SKM-1 treated with dmso at 0.1 percent for 144 hours (cell line): ENCODE measurements around the gene KIF5B.
A peak's percentile ranks its signal among the peaks of the same experiment; 100 is the strongest.
"Not testable (repeated sequence)": the region's sequence is repeated elsewhere in the genome, so short reads cannot be mapped to it uniquely, and the experiment has no call there.

Experiments
- DNase-seq: peaks from one replicate; lab custom pipeline; 2025; ENCODE audit not compliant: unreplicated experiment; lab: John Stamatoyannopoulos, UW

The KIF5B gene

DNA sequence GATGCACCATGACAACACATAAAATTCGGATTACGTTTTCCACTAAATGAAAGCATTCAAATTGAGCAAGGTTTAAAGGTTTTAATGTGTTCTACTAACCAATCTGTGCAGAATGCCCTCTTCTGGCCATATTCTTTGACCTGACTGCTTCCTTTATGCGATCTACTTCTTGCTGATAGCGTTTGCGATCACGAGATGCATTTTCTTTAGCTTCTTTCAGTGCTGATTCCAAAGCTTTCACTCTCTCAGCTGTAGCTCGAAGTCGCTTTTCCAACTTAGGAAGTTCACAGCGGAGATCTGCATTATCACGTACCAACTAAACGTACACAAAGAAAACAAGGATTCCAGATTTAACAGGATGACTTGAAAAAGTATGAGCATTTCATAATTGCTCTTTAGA lies 39.2 kb downstream of the KIF5B start:
- no peak for DNase-seq

- no peak for DNase-seq
These were observed 40.8 kb downstream of the KIF5B start for GRCh38 chr10:32015386-32015785.

- DNase-seq: no peak
These were observed 49.2 kb downstream of the KIF5B start for GRCh38 chr10:32007026-32007425.

DNA sequence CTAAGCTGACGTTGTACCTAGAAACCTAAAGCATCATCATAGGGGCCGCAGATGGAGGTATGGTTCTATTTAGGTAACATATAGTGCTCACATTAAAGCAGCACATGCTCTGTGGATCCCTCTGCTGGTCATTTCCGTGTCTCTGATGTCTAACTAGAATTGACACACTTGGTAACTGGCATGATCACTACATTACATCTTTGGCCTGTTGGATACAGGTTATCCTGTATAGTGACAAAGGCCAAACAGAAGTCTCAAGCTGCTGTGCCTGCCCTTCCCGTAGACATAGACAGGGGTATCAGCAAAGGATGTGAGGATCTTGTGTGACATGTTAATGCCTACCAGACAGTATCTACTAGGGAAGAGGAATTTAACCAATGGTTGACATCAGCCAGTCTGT lies 51.2 kb downstream of the KIF5B start:
- peak; percentile 9 for DNase-seq

DNA sequence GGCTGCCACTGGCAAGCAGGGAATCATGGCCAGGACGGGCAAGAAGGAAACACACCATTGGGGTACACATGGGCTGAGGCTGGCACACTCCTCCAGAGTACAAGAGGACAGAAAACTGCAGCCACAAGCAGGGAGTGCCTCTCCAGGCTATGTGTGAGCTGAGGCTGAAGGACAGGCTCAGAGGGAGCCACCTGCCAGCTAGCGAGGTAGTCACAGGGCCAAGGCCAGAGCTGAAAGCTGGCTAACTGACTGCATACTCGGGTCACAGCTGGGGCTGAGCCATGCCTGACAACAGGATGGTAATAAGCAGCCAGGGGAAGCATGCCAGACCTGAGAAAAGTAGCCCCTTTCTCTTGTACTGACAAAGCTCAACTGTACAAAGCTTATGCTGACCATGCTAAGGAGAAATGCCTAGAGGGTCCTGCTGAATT lies 52.0 kb downstream of the KIF5B start:
- DNase-seq: no peak

GRCh38 chr10:32002531-32002930 lies 53.7 kb downstream of the KIF5B start:
- DNase-seq: no peak

- no peak for DNase-seq
These were observed 55.3 kb downstream of the KIF5B start for GRCh38 chr10:32000937-32001336.

- DNase-seq: no peak
These were observed 56.4 kb downstream of the KIF5B start for GRCh38 chr10:31999836-32000235.

DNA sequence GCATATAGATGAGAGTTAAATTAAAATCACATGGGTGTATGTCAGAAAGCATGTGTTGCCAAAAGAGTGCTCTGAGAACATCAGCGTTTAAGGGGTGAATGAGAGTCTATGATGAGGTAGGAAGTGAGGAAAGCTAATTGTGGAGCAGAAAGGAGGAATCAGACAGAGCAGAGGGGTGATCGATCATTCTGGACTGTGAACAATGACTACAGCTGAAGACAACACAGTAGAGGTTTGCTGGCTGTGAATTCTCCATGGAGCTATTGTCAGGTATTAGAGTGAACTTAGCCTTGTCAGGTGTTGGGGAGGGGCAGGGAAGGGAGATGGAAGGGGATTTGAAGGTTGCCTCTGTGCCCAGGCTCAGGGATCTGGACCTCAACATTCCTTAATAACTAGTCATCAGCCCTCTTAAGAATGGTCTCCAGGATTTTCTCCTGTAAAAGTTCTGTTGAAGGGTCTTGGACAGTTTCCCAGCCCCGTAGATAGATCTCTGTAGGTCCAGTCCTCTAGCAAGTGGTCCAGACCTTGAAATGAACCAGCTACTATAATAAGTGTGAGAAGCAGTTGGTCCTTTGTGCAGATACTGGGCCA lies 57.1 kb downstream of the KIF5B start:
- DNase-seq: no peak

GRCh38 chr10:31994926-31995325 lies 61.3 kb downstream of the KIF5B start:
- DNase-seq: no peak

- DNase-seq: no peak
These were observed 65.3 kb downstream of the KIF5B start for GRCh38 chr10:31990937-31991336.

- DNase-seq: not testable (repeated sequence)
These were observed 68.4 kb downstream of the KIF5B start for GRCh38 chr10:31987786-31988185.

DNA sequence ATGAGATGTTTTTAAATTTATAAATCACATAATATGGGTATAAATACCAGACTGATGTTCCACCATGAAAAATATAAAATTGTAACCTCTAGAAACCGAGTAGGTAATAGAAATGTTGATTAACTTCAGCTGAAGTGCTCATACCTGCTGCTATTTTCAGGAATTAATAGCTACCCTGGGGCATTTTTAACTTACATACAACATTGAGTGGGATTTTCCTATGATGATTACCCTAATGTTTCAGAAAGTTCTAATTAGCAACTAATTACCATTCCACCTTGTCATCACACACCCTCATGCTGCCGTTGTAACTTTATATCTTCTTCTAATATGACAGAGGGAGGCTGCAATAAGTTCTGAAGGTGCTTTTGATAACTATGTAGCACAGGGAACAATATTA lies 74.1 kb downstream of the KIF5B start:
- DNase-seq: no peak

GRCh38 chr10:31980471-31980870 lies 75.8 kb downstream of the KIF5B start:
- no peak for DNase-seq

DNA sequence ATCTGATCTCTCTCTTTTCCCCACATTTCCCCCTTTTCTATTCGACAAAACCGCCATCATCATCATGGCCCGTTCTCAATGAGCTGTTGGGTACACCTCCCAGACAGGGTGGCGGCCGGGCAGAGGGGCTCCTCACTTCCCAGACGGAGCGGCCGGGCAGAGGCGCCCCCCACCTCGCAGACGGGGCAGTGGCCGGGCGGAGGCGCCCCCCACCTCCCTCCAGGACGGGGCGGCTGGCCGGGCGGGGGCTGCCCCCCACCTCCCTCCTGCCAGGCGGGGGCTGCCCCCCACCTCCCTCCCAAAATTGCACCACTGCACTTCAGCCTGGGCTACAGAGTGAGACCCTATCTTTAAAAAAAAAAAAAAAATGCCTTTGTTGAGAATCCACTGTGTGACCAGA lies 77.2 kb downstream of the KIF5B start:
- DNase-seq: not testable (repeated sequence)

GRCh38 chr10:31978156-31978483 lies 78.1 kb downstream of the KIF5B start:
- DNase-seq: no peak

GRCh38 chr10:31977440-31978155 lies 78.6 kb downstream of the KIF5B start:
- DNase-seq: peak; percentile 89

GRCh38 chr10:31975157-31975765 lies 81.0 kb downstream of the KIF5B start:
- no peak for DNase-seq

GRCh38 chr10:31974434-31975124 lies 81.6 kb downstream of the KIF5B start:
- DNase-seq: no peak

DNA sequence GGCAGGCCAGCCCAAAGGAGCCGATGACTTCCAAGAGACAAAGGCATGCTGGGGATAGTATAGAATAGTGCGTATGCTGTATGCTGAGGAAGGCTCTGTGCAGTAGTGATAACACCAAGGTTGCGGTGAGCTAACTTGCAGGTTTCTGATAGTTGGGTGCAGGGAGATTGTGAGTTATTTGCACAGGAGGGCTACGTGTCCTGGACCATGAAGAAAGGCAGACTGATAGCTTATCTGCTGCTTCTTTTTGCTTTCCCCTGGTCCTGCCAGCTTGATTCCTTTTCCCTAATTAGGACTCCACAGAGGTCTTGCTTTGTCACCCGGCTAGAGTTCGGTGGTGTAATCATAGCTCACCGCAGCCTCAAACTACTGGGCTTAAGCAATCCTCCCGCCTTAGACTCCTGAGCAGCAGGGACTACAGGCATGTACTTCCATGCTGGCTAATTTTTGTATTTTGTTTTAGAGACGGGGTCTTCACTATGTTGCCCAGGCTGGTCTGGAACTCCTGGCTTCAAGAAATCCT lies 83.6 kb downstream of the KIF5B start:
- DNase-seq: peak; percentile 45

- DNase-seq: not testable (repeated sequence)
These were observed 86.4 kb downstream of the KIF5B start for GRCh38 chr10:31969847-31970246.

DNA sequence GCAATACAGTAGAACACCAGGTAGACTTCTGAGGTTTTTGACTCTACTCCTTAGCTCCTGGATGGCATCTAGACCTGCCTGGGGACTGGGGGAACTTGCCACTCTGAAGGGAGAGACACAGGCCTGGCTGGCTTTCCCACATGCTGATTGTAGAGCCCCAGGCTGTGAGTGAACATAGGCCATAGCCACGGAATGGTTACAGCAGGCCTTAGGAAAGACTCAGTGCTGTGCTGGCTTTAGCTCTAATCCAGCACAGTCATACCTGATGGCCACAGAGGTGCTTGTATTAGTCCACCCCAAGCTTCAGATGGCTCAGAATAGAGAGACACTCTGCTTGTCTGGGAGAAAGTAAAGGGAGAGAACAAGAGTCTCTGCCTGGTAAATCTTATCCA lies 92.6 kb downstream of the KIF5B start:
- no peak for DNase-seq
